Measurements from ENCODE around the gene RAB3GAP1. TPM values are rescaled to one million over a fixed set of nuclear protein-coding genes. Genes with fewer than 3 reads are reported as not detected.
"Not testable (repeated sequence)": the region's sequence is repeated elsewhere in the genome, so short reads cannot be mapped to it uniquely, and the experiment has no call there.

The RAB3GAP1 gene
- total RNA-seq, 1 experiment from 2014 or later: 63.4 TPM

GRCh38 chr2:135096665-135097446 lies 44.8 kb downstream of the RAB3GAP1 start:
- H3K36me3 Mint-ChIP-seq (ENCODE audit: insufficient read depth, unreplicated experiment): peaks cover 32% of the 10 kb centered on the region
- TF ChIP-seq CTCF (IDR thresholded peaks at IDR 0.05; ENCODE audit: unreplicated experiment): no peak

GRCh38 chr2:135097532-135098231 lies 45.6 kb downstream of the RAB3GAP1 start:
- peaks cover 12% of the 10 kb centered on the region for H3K4me1 Mint-ChIP-seq (ENCODE audit: insufficient read depth, unreplicated experiment)
- TF ChIP-seq CTCF (IDR thresholded peaks at IDR 0.05; ENCODE audit: unreplicated experiment): no peak
- no peaks in the 10 kb centered on the region for H3K9me3 Mint-ChIP-seq (ENCODE audit: unreplicated experiment)
- ChIA-PET CTCF (no interaction called here), POLR2A (interaction anchor here (1.3 kb wide), 1 partner anchor 27 kb away, joined by 3 read pairs; no protein-coding TSS in a partner anchor)
- intact Hi-C loops (cut with micrococcal nuclease): no loop called here
- H3K27ac Mint-ChIP-seq (ENCODE audit: low read depth, unreplicated experiment): no peak overlapping the region
- H3K36me3 Mint-ChIP-seq (ENCODE audit: insufficient read depth, unreplicated experiment): peaks cover 31% of the 10 kb centered on the region
- H3K4me3 Mint-ChIP-seq (ENCODE audit: unreplicated experiment): no peak overlapping the region
- DNase-seq (ENCODE audit: unreplicated experiment): no peak
- no peaks in the 10 kb centered on the region for H3K27me3 Mint-ChIP-seq (ENCODE audit: insufficient read depth, unreplicated experiment)
- BruUV-seq (replicated peaks): no TSS peak

More at GRCh38 chr2:135096665-135097446, 44.8 kb downstream of the RAB3GAP1 start:
- Mint-ChIP-seq H3K4me1 (ENCODE audit: insufficient read depth, unreplicated experiment) (peaks cover 13% of the 10 kb centered on the region), H3K9me3 (ENCODE audit: unreplicated experiment) (no peaks in the 10 kb centered on the region), H3K27me3 (ENCODE audit: insufficient read depth, unreplicated experiment) (no peaks in the 10 kb centered on the region), H3K4me3 (ENCODE audit: unreplicated experiment) (no peak overlapping the region), H3K27ac (ENCODE audit: low read depth, unreplicated experiment) (no peak overlapping the region)
- CTCF ChIA-PET: no interaction called here
- no TSS peak for BruUV-seq (replicated peaks)
- POLR2A ChIA-PET: no interaction called here
- DNase-seq (ENCODE audit: unreplicated experiment): no peak
- intact Hi-C loops (cut with micrococcal nuclease): no loop called here

GRCh38 chr2:135099802-135100483 lies 47.9 kb downstream of the RAB3GAP1 start:
- DNase-seq (ENCODE audit: unreplicated experiment): no peak
- no TSS peak for BruUV-seq (replicated peaks)
- Mint-ChIP-seq H3K36me3 (ENCODE audit: insufficient read depth, unreplicated experiment) (peaks cover 30% of the 10 kb centered on the region), H3K4me3 (ENCODE audit: unreplicated experiment) (no peak overlapping the region), H3K9me3 (ENCODE audit: unreplicated experiment) (no peaks in the 10 kb centered on the region), H3K4me1 (ENCODE audit: insufficient read depth, unreplicated experiment) (no peaks in the 10 kb centered on the region), H3K27ac (ENCODE audit: low read depth, unreplicated experiment) (no peak overlapping the region), H3K27me3 (ENCODE audit: insufficient read depth, unreplicated experiment) (no peaks in the 10 kb centered on the region)
- intact Hi-C loops (cut with micrococcal nuclease): no loop called here
- TF ChIP-seq CTCF (IDR thresholded peaks at IDR 0.05; ENCODE audit: unreplicated experiment): no peak
- POLR2A ChIA-PET: no interaction called here
- CTCF ChIA-PET: no interaction called here

GRCh38 chr2:135103843-135104242 lies 51.8 kb downstream of the RAB3GAP1 start:
- Mint-ChIP-seq H3K36me3 (ENCODE audit: insufficient read depth, unreplicated experiment) (peaks cover 33% of the 10 kb centered on the region), H3K27ac (ENCODE audit: low read depth, unreplicated experiment) (no peak overlapping the region), H3K27me3 (ENCODE audit: insufficient read depth, unreplicated experiment) (no peaks in the 10 kb centered on the region), H3K4me1 (ENCODE audit: insufficient read depth, unreplicated experiment) (no peaks in the 10 kb centered on the region), H3K9me3 (ENCODE audit: unreplicated experiment) (no peaks in the 10 kb centered on the region), H3K4me3 (ENCODE audit: unreplicated experiment) (no peak overlapping the region)
- no peak for DNase-seq (ENCODE audit: unreplicated experiment)
- BruUV-seq (replicated peaks): no TSS peak
- ChIA-PET CTCF (no interaction called here), POLR2A (interaction anchor here (1.3 kb wide), 1 partner anchor 11 kb away, joined by 5 read pairs; no protein-coding TSS in a partner anchor)
- no peak for TF ChIP-seq CTCF (IDR thresholded peaks at IDR 0.05; ENCODE audit: unreplicated experiment)
- intact Hi-C loops (cut with micrococcal nuclease): no loop called here

- peaks cover 32% of the 10 kb centered on the region for H3K36me3 Mint-ChIP-seq (ENCODE audit: insufficient read depth, unreplicated experiment)
- BruUV-seq (replicated peaks); intact Hi-C loops (cut with micrococcal nuclease); CTCF ChIA-PET; H3K9me3 Mint-ChIP-seq (ENCODE audit: unreplicated experiment); POLR2A ChIA-PET; H3K27me3 Mint-ChIP-seq (ENCODE audit: insufficient read depth, unreplicated experiment); H3K4me3 Mint-ChIP-seq (ENCODE audit: unreplicated experiment); H3K27ac Mint-ChIP-seq (ENCODE audit: low read depth, unreplicated experiment); DNase-seq (ENCODE audit: unreplicated experiment); H3K4me1 Mint-ChIP-seq (ENCODE audit: insufficient read depth, unreplicated experiment): not testable (repeated sequence)
Measured at GRCh38 chr2:135105513-135106316, 53.6 kb downstream of the RAB3GAP1 start.
